SU-DHL-6 (cell line): ENCODE results near the gene DYNLT2B.

Source experiments
- EZH2phosphoT487 ChIP-seq: fragments of 200-600 bp; sonication (generic), shearing (Covaris generic); conservative IDR thresholded peaks from 2 replicates; pipeline ENCODE4 v1.6.1; 2018; ENCODE audit warnings: mild to moderate bottlenecking, antibody characterized with exemption, low read length, moderate library complexity, mixed read lengths
- TF ChIP-seq, protein P1 (sequence below): fragments of 200-600 bp; sonication (generic); IDR thresholded peaks from one replicate; pipeline ENCODE4 v1.5.1; 2017; ENCODE audit warnings: antibody characterized with exemption, mild to moderate bottlenecking, low read length, moderate library complexity; ENCODE audit not compliant: insufficient read depth, poor library complexity, severe bottlenecking

DNA sequence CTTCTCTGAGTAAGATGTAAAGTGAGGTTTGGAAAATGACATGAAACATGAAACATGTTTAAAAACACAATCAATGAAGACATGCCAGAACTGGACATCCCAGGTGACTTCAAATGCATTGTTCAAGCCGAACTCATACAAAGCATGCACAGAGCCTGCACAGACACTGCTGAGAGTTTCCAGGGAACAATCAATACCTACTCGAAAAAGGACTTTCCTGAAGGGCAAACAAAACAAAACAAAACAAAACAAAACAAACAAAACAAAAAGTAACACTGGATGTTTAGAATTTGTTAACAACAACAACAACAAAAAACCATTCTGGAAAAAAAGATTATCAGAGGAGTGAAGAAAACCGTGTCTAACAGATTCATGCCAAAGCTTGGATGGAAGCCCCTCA is 30.7 kb upstream of the DYNLT2B start:
- TF ChIP-seq, protein P1, sequence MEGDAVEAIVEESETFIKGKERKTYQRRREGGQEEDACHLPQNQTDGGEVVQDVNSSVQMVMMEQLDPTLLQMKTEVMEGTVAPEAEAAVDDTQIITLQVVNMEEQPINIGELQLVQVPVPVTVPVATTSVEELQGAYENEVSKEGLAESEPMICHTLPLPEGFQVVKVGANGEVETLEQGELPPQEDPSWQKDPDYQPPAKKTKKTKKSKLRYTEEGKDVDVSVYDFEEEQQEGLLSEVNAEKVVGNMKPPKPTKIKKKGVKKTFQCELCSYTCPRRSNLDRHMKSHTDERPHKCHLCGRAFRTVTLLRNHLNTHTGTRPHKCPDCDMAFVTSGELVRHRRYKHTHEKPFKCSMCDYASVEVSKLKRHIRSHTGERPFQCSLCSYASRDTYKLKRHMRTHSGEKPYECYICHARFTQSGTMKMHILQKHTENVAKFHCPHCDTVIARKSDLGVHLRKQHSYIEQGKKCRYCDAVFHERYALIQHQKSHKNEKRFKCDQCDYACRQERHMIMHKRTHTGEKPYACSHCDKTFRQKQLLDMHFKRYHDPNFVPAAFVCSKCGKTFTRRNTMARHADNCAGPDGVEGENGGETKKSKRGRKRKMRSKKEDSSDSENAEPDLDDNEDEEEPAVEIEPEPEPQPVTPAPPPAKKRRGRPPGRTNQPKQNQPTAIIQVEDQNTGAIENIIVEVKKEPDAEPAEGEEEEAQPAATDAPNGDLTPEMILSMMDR = no peak
- no peak for TF ChIP-seq EZH2phosphoT487
